Gastroesophageal sphincter (tissue), 4 donors: ENCODE measurements around the gene SCFD2. TPM values are rescaled to one million over a fixed set of nuclear protein-coding genes. Genes with fewer than 3 reads are reported as not detected.

Experiments used
- ATAC-seq: fragments of 150-250 bp; one replicate; pipeline ENCODE4 v1.9.1; 2016; ENCODE audit warnings: mild to moderate bottlenecking, moderate library complexity
- H3K27ac ChIP-seq, 4 donors: fragments of 200-600 bp; sonication (generic) in 3 of 4; 1 replicate in 3 of 4; 2 replicates in 1 of 4; pipeline ENCODE4 v1.5.1; 2016 to 2019
- H3K27me3 ChIP-seq: fragments of 200-600 bp; sonication (generic); one replicate; pipeline ENCODE4 v1.5.1; 2019
- H3K36me3 ChIP-seq, 2 donors: fragments of 200-600 bp; sonication (generic); one replicate each; pipeline ENCODE4 v1.5.1; 2019; ENCODE audit warnings: control low read depth in 1 of 2
- H3K4me1 ChIP-seq, 3 donors: fragments of 200-600 bp; sonication (generic); 1 replicate in 2 of 3; 2 replicates in 1 of 3; pipeline ENCODE4 v1.5.1; 2016 to 2019; ENCODE audit warnings: control low read depth in 2 of 3
- H3K4me3 ChIP-seq, 2 donors: fragments of 200-600 bp; sonication (generic); one replicate each; pipeline ENCODE4 v1.5.1; 2019; ENCODE audit warnings: mild to moderate bottlenecking in 1 of 2, moderate library complexity in 1 of 2
- H3K9me3 ChIP-seq, 3 donors: fragments of 200-600 bp; sonication (generic); one replicate each; pipeline ENCODE4 v1.5.1; 2017 to 2019; ENCODE audit warnings: control low read depth in 2 of 3
- EP300 ChIP-seq: sonication (generic); formaldehyde crosslinking; IDR thresholded peaks from one replicate; pipeline ENCODE4 v1.6.1; 2017; ENCODE audit warnings: antibody characterized with exemption, mild to moderate bottlenecking
- POLR2A ChIP-seq, 2 donors: fragments of 450-650 bp; IDR thresholded peaks; one replicate each; pipeline ENCODE4 v1.6.1; 2017; ENCODE audit warnings: antibody characterized with exemption in 2 of 2, mild to moderate bottlenecking in 2 of 2, moderate library complexity in 1 of 2
- POLR2AphosphoS5 ChIP-seq: sonication (generic); formaldehyde crosslinking; IDR thresholded peaks from one replicate; pipeline ENCODE4 v1.6.1; 2017; ENCODE audit warnings: antibody characterized with exemption
- whole genome bisulfite sequencing, 2 donors: methylation state at CpG; one replicate each; pipeline ENCODE4 v1.1.5; 2018; ENCODE audit warnings: low coverage in 1 of 2; 5-methylcytosine and 5-hydroxymethylcytosine counted together
- total RNA-seq, 4 donors: library from RNA; depleted of rRNA; stranded (reverse); fragments of >200 nt; gene quantifications; one replicate each; pipeline ENCODE4 v1.1.0, GENCODE V29; 2016
- TF ChIP-seq, protein P1 (sequence below), 4 experiments: fragments of 200-600 bp in 2 of 4; fragments of 450-650 bp in 2 of 4; sonication (generic) in 1 of 4; IDR thresholded peaks; one replicate each; pipeline ENCODE4 v1.5.1; 2017 to 2019; ENCODE audit warnings: antibody characterized with exemption in 4 of 4, mild to moderate bottlenecking in 2 of 4, moderate library complexity in 2 of 4

SCFD2 gene
- total RNA-seq, 4 donors from 2014 or later, result 8.9 to 17.6 (median 14.6) TPM

DNA sequence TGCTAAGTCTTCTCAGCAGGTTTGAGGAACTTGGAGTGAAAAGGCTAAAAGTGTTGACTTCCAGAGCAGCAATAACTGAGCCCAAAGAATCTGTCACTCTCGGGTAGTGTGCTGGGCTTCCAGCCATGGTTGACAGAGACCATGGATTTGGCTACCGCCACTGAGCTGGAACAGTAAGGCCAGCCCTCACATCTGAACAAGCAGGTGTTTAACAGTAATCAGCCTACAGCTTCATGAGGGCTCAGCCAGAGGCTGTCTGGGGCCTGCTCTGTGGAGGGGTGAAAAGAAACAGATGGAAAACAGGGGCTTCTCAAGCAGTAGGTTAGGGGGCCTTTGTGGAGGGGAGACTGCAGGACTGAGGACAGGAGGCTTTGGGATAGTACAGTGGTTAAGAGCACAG, 488.8 kb downstream of the SCFD2 start:
- Histone ChIP-seq H3K4me3 (no peak overlapping the region), H3K27ac (no peak overlapping the region), H3K36me3 (peaks cover 0 to 9% of the 10 kb centered on the region in 2 donors), H3K4me1 (no peaks in the 10 kb centered on the region), H3K27me3 (no peaks in the 10 kb centered on the region), H3K9me3 (no peaks in the 10 kb centered on the region)
- no peak for ATAC-seq
- WGBS, 2 donors, result 40% methylated on average over 1 of the region's 2 CpGs
- TF ChIP-seq, protein P1, sequence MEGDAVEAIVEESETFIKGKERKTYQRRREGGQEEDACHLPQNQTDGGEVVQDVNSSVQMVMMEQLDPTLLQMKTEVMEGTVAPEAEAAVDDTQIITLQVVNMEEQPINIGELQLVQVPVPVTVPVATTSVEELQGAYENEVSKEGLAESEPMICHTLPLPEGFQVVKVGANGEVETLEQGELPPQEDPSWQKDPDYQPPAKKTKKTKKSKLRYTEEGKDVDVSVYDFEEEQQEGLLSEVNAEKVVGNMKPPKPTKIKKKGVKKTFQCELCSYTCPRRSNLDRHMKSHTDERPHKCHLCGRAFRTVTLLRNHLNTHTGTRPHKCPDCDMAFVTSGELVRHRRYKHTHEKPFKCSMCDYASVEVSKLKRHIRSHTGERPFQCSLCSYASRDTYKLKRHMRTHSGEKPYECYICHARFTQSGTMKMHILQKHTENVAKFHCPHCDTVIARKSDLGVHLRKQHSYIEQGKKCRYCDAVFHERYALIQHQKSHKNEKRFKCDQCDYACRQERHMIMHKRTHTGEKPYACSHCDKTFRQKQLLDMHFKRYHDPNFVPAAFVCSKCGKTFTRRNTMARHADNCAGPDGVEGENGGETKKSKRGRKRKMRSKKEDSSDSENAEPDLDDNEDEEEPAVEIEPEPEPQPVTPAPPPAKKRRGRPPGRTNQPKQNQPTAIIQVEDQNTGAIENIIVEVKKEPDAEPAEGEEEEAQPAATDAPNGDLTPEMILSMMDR (IDR thresholded peaks at IDR 0.05), result no peak
- TF ChIP-seq EP300 (no peak), POLR2A (IDR thresholded peaks at IDR 0.05) (no peak), POLR2AphosphoS5 (no peak)

DNA sequence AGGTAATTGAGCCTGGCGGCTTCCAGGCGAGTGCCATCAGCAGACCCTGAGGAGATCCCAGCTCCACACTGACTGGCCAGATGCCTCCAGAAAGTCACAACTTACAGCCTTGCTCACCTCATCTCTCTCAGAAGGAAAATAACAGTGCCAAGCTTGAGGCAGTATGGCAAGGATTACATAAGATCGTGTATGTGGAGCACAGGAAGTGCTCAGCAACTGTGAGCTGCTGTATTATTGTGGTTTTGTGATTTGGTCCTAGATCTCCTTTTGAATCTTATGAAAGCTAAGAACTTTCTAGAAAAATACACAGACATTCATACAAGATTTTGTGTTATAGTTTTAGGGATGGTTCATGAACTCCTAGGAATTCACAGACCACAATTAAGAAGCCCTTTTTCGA, 489.8 kb downstream of the SCFD2 start:
- TF ChIP-seq, protein P1 (IDR thresholded peaks at IDR 0.05), result no peak
- TF ChIP-seq POLR2AphosphoS5, result no peak
- no peak for TF ChIP-seq EP300
- no peak for TF ChIP-seq POLR2A (IDR thresholded peaks at IDR 0.05)
- no peak for ATAC-seq
- H3K27ac ChIP-seq, result no peak overlapping the region
- H3K27me3 ChIP-seq, result no peaks in the 10 kb centered on the region
- peaks cover 0 to 5% of the 10 kb centered on the region in 2 donors for H3K36me3 ChIP-seq
- H3K9me3 ChIP-seq, result no peaks in the 10 kb centered on the region
- H3K4me1 ChIP-seq, result no peaks in the 10 kb centered on the region
- H3K4me3 ChIP-seq, result no peak overlapping the region
- 86 to 100% methylated on average over 1 to 4 of the region's 4 CpGs for WGBS, 2 donors

DNA sequence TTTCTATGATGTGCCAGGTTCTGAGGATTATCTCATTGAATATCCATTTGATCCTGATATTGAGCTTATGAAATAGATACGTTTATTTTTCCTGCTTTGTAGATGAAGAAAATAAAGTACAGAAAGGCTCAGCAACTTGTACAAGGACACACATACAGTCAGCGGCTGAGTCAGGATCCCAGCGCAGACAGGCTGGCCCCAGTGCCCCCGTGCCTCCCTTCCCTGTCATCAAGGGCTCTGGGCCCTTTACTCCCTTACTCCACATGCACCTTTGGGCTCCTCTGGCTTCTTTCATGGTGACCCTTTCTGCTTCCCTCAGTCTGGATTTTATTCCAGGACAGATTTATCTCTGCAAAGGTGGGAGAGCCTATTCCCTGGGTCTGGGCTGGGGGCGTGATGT, 490.9 kb downstream of the SCFD2 start:
- no peaks in the 10 kb centered on the region for H3K27me3 ChIP-seq
- no peak overlapping the region for H3K4me3 ChIP-seq
- 88 to 94% methylated on average over 4 to 5 of the region's 5 CpGs for WGBS, 2 donors
- no peaks in the 10 kb centered on the region for H3K9me3 ChIP-seq
- peaks cover 0 to 5% of the 10 kb centered on the region in 2 donors for H3K36me3 ChIP-seq
- TF ChIP-seq EP300, result no peak
- peaks cover 0 to 5% (median 0%) of the 10 kb centered on the region in 3 donors for H3K4me1 ChIP-seq
- no peak for ATAC-seq
- no peak overlapping the region for H3K27ac ChIP-seq

DNA sequence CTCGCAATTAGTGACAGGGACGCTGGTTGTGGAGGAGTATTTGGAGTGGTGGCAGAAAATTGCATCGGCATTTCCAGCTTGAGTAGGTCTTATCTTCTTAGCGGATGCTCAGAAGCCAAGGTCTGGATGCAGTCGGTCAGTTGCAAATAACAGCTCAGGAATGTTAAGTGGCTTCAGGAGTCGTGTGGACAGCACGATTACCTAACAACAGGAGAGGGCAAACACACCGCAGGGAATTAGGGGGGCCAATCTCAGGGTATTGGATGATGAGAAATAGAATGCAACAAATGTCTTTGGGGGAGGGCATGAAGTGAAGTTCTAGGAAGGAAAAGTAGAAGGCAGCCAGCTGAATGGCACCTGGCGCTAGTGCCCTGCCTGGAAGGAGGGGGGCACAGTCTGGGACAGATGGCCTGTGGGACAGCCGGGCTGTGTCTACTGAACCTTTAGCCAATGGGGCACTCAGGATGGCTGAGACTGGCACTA, 492.0 kb downstream of the SCFD2 start:
- H3K27ac ChIP-seq, result no peak overlapping the region
- no peak for ATAC-seq
- TF ChIP-seq POLR2A (IDR thresholded peaks at IDR 0.05), result no peak
- no peak for TF ChIP-seq EP300
- no peak for TF ChIP-seq POLR2AphosphoS5
- TF ChIP-seq, protein P1 (IDR thresholded peaks at IDR 0.05), result no peak
- no peaks in the 10 kb centered on the region for H3K27me3 ChIP-seq
- 90 to 100% methylated on average over 3 to 9 of the region's 10 CpGs for WGBS, 2 donors
- H3K4me1 ChIP-seq, result peaks cover 0 to 15% (median 2%) of the 10 kb centered on the region in 3 donors
- H3K9me3 ChIP-seq, result no peaks in the 10 kb centered on the region
- H3K36me3 ChIP-seq, result peaks cover 0 to 5% of the 10 kb centered on the region in 2 donors
- H3K4me3 ChIP-seq, result no peak overlapping the region

DNA sequence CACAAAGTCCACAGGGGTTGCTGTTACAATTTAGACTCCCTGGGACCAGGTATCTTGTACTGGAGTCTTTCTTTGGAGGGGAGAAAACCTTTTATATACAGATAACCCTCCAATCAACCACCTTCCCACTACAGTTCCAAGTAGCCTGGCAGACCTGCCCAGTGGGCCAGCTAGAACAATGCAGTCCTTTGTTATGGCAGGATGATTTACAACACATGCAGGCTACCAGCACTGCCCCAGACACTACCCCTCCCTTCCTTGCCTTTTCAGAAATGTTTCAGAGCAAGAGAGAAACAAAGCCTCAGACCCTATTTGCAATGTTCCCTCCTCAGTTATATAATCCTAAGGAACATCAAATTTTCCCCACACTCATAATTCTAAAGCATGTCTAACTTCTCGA, 492.7 kb downstream of the SCFD2 start:
- 80 to 100% methylated on average over 1 of the region's 1 CpG for WGBS, 2 donors
- Histone ChIP-seq H3K9me3 (no peaks in the 10 kb centered on the region), H3K27me3 (no peaks in the 10 kb centered on the region), H3K36me3 (peaks cover 0 to 5% of the 10 kb centered on the region in 2 donors), H3K27ac (no peak overlapping the region), H3K4me1 (peaks cover 0 to 22% (median 2%) of the 10 kb centered on the region in 3 donors), H3K4me3 (no peak overlapping the region)
- TF ChIP-seq POLR2AphosphoS5 (no peak), EP300 (no peak), POLR2A (IDR thresholded peaks at IDR 0.05) (no peak)
- TF ChIP-seq, protein P1 (IDR thresholded peaks at IDR 0.05), result no peak
- ATAC-seq, result no peak
